Psoas muscle (tissue), 8 donors: ENCODE measurements around the gene KIAA1958. TPM values are rescaled to one million over a fixed set of nuclear protein-coding genes. Genes with fewer than 3 reads are reported as not detected.
"Not testable (repeated sequence)": the region's sequence is repeated elsewhere in the genome, so short reads cannot be mapped to it uniquely, and the experiment has no call there.

Source experiments
- ATAC-seq, 4 donors: fragments of 200-7000 bp; cut with Tn5 transposase; one replicate each; pipeline ENCODE4 v1.9.1; 2020; ENCODE audit warnings: moderate library complexity in 3 of 4, mild to moderate bottlenecking in 2 of 4
- DNase-seq, 2 donors: peaks; one replicate each; pipeline ENCODE4 v3.0.0-alpha.2; 2020
- H3K27ac ChIP-seq: fragments of 200-600 bp; one replicate; pipeline ENCODE4 v1.8.0; 2022
- H3K27me3 ChIP-seq, 3 donors: fragments of 200-600 bp in 1 of 3; one replicate each; pipeline versions ENCODE4 v1.6.1 to v1.8.0; 2013 to 2022; ENCODE audit warnings: low read length in 2 of 3, mild to moderate bottlenecking in 2 of 3, moderate library complexity in 1 of 3; ENCODE audit not compliant: insufficient read depth in 3 of 3
- H3K36me3 ChIP-seq, 2 donors: fragments of 200-600 bp in 1 of 2; one replicate each; pipeline versions ENCODE4 v1.6.1 to v1.8.0; 2013 to 2022; ENCODE audit warnings: low read depth in 1 of 2, mild to moderate bottlenecking in 1 of 2, moderate library complexity in 1 of 2; ENCODE audit not compliant: insufficient read depth in 1 of 2
- H3K4me1 ChIP-seq: fragments of 200-600 bp; one replicate; pipeline ENCODE4 v1.8.0; 2022
- H3K4me3 ChIP-seq: fragments of 200-600 bp; one replicate; pipeline ENCODE4 v1.8.0; 2022; ENCODE audit warnings: mild to moderate bottlenecking
- H3K9me3 ChIP-seq: fragments of 200-600 bp; one replicate; pipeline ENCODE4 v1.8.0; 2022
- whole genome bisulfite sequencing, 3 donors: extraction: QIAGEN DNeasy Blood & Tissue Kit; methylation state at CpG; one replicate each; pipeline versions ENCODE4 v1.1.6 to v1.1.7; 2013; 5-methylcytosine and 5-hydroxymethylcytosine counted together
- intact Hi-C, 2 donors: fragments of 100-400 bp; cut with DNase I; formaldehyde crosslinking; loops; one replicate each; pipeline versions ENCODE4 v1.11.0 to v1.14.2; 2022
- polyA plus RNA-seq, 3 donors: library from polyadenylated mRNA; stranded (reverse); fragments of 200-250 nt; gene quantifications; one replicate each; pipeline ENCODE4 v1.2.3, GENCODE V29; 2013
- total RNA-seq, 4 donors: library from RNA; stranded (reverse); fragmentation: NEBNext Ultra II Directional in 2 of 4; extraction: Animal tissue kit (Norgen Biotek cat#: 25700) in 2 of 4; gene quantifications; one replicate each; pipeline versions ENCODE4 v1.2.1 to v1.2.4, GENCODE V29; 2021 to 2023
- TF ChIP-seq, protein P1 (sequence below): fragments of 200-600 bp; IDR thresholded peaks from one replicate; pipeline ENCODE4 v1.8.0; 2022; ENCODE audit warnings: antibody characterized with exemption
- donor health status: healthy with polysubstance abuse.
- donor health status: DM: no; HTN: no; CAD: no; lungs with moderate emphysema.
- donor health status: Bipolar disorder and iron deficiency.
- donor health status: healthy.
- donor health status: DM: yes; HTN: yes; CAD: no.
- donor health status: DM: no; HTN: no; CAD: no.
- donor health status: DM: no; HTN: no; CAD: no.
- donor health status: DM: yes; HTN: yes; CAD: no.

The KIAA1958 gene
- total and polyA plus RNA-seq, 7 donors, result 0.56 to 4.1 (median 1.5) TPM

DNA sequence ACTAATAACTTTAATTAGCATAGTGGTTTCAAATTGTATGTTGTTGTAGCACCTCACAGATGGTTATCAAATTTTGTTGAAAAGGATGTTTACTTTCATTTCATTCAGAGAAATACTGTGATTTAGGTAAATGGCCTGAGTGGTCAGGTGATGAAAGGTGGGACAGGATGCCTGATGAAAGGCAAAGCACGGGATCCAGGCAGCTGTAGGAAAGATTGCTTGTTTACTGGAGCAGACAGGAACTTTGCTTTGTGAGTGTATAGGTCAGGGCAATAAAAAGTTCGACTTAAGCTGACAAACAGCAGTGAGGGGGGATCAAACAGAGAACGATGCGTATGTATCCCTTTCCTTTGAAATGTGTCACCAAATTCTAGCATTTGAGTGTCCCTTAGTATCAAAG lies 19.0 kb downstream of the KIAA1958 start:
- Histone ChIP-seq H3K36me3 (no peaks in the 10 kb centered on the region), H3K9me3 (no peaks in the 10 kb centered on the region), H3K27me3 (no peaks in the 10 kb centered on the region), H3K4me3 (no peak overlapping the region), H3K4me1 (no peaks in the 10 kb centered on the region), H3K27ac (no peak overlapping the region)
- TF ChIP-seq, protein P1, sequence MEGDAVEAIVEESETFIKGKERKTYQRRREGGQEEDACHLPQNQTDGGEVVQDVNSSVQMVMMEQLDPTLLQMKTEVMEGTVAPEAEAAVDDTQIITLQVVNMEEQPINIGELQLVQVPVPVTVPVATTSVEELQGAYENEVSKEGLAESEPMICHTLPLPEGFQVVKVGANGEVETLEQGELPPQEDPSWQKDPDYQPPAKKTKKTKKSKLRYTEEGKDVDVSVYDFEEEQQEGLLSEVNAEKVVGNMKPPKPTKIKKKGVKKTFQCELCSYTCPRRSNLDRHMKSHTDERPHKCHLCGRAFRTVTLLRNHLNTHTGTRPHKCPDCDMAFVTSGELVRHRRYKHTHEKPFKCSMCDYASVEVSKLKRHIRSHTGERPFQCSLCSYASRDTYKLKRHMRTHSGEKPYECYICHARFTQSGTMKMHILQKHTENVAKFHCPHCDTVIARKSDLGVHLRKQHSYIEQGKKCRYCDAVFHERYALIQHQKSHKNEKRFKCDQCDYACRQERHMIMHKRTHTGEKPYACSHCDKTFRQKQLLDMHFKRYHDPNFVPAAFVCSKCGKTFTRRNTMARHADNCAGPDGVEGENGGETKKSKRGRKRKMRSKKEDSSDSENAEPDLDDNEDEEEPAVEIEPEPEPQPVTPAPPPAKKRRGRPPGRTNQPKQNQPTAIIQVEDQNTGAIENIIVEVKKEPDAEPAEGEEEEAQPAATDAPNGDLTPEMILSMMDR, result no peak
- DNase-seq, result no peak
- 70 to 80% (median 79%) methylated on average over 4 of the region's 4 CpGs for WGBS, 3 donors
- intact Hi-C loops, result no loop called here
- no peak for ATAC-seq

DNA sequence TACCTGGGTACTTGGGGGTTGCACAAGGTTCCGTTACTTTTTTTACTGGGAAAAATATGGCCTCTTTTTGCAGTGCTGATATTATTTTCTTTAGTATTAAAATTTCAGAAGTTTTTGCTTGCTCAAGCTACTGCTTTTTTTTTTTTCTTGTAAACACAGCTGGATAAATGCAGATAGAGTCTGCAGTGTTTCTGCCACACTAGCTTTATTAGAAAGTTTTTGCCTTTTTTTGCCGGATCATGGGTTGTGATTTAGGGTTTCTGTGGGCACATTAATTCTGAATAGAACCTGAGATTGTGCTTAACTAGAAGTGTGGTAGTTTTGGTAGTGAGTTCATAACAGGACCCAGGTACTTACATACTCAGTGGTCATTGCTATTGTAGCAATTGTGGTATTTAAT lies 19.9 kb downstream of the KIAA1958 start:
- 76 to 87% (median 85%) methylated on average over 2 of the region's 2 CpGs for WGBS, 3 donors
- ATAC-seq (no peak), DNase-seq (no peak)
- no peaks in the 10 kb centered on the region for H3K4me1 ChIP-seq
- no peaks in the 10 kb centered on the region for H3K9me3 ChIP-seq
- H3K27ac ChIP-seq, result no peak overlapping the region
- intact Hi-C loops, result no loop called here
- H3K27me3 ChIP-seq, result no peaks in the 10 kb centered on the region
- TF ChIP-seq, protein P1, result no peak
- no peaks in the 10 kb centered on the region for H3K36me3 ChIP-seq
- no peak overlapping the region for H3K4me3 ChIP-seq

DNA sequence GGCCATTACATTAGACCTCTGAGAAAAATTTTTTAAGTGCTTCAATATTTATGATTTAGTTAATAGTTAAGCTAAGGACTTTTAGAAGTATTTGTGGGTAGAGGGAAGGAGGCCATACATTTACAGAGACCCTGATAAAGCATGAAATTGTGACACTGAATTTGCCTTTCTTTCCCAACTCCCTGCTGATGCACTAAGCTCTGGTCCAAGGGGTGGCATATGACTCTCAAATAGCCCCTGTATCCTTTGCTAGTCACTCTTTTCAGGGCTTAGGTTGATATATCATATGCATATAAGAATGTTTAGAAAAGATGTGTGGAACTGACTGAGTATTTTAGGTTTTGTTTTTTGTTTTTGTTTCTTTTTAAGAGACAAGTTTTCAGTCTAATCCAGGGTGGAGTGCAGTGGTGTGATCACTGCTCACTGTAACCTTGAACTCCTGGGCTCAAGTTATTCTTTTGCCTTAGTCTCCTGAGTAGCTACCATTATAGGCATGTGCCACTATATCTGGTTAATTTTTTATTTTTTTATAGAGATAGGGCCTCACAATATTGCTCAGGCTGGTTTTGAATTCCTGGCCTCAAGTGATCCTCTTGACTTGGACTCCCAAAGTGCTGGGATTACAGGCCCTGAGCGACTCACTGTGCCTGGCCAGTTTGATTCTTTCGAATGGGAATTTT lies 20.5 kb downstream of the KIAA1958 start:
- TF ChIP-seq, protein P1, result no peak
- H3K27me3 ChIP-seq, result no peaks in the 10 kb centered on the region
- no peaks in the 10 kb centered on the region for H3K36me3 ChIP-seq
- no peaks in the 10 kb centered on the region for H3K4me1 ChIP-seq
- ATAC-seq (no peak), DNase-seq (no peak)
- H3K4me3 ChIP-seq, result no peak overlapping the region
- no peak overlapping the region for H3K27ac ChIP-seq
- H3K9me3 ChIP-seq, result no peaks in the 10 kb centered on the region
- intact Hi-C loops, result no loop called here
- WGBS, 3 donors, result 93 to 96% (median 95%) methylated on average over 2 of the region's 2 CpGs

DNA sequence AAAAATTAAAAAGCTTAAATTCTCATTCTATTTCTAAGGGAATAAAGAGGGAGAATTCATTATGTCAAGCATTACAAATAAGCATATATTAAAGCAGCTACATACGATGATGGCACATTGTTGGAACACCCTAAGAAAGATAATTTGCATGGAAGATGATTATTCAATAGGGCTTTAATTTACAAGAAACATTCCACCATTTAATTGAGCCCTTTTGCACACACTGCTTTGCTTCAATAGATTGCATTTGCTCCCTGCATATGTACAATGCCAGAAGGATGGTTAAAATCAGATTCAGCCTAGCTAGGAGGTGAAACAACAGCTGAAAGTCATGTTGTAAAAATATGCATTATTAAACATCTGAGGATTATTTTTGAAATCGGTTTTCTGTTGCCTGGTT lies 21.8 kb downstream of the KIAA1958 start:
- 53 to 69% (median 54%) methylated on average over 2 of the region's 2 CpGs for WGBS, 3 donors
- Histone ChIP-seq H3K9me3 (no peaks in the 10 kb centered on the region), H3K27ac (no peak overlapping the region), H3K36me3 (no peaks in the 10 kb centered on the region), H3K4me3 (no peak overlapping the region), H3K4me1 (no peaks in the 10 kb centered on the region), H3K27me3 (no peaks in the 10 kb centered on the region)
- DNase-seq (no peak), ATAC-seq (no peak)
- intact Hi-C loops, result no loop called here
- TF ChIP-seq, protein P1, result no peak

DNA sequence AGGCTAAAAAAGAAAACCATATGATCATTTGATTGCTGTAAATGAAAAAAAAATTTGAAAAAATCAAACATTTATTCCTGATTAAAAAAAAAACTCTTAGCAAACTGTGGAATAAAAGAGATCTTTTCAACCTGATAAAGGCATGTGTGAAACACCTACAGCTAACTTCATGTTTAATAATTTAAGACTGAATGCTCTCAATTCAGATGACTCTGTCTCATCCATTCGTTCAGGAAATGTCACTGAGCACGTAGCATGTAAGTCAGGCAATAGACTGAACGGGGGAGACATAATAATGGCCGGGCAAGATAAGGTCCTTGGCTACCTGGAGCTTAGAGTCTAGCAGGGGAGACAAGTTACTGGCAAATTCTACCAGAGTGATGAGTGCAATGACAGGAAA lies 25.8 kb downstream of the KIAA1958 start:
- H3K4me3 ChIP-seq, H3K9me3 ChIP-seq, H3K36me3 ChIP-seq, DNase-seq, intact Hi-C loops, H3K4me1 ChIP-seq, ATAC-seq, H3K27me3 ChIP-seq, H3K27ac ChIP-seq: not testable (repeated sequence)
- WGBS, 3 donors, result 81 to 96% (median 88%) methylated on average over 2 to 4 of the region's 4 CpGs
